Measurements from ENCODE around the gene ATG9B.

The ATG9B gene

GRCh38 chr7:151060416-151061212 lies 36.3 kb upstream of the ATG9B start:
- Histone ChIP-seq H3K36me3 (peaks cover 29% of the 10 kb centered on the region), H3K27ac (peak overlapping the region; percentile 75), H3K4me3 (ENCODE audit: low read depth, low read length) (peak overlapping the region; percentile 76), H3K27me3 (ENCODE audit: insufficient read depth, low read depth, severe bottlenecking) (no peaks in the 10 kb centered on the region), H3K9me3 (ENCODE audit: severe bottlenecking) (no peaks in the 10 kb centered on the region)
- DNase-seq: peak; percentile 79
- TF ChIP-seq CTCF (IDR thresholded peaks at IDR 0.05; ENCODE audit: low read depth, low read length): peak; percentile 15; the same call in 1 of the 2 replicates

- DNase-seq: no peak
- no peaks in the 10 kb centered on the region for H3K9me3 ChIP-seq (ENCODE audit: severe bottlenecking)
- no peak for TF ChIP-seq CTCF (IDR thresholded peaks at IDR 0.05; ENCODE audit: low read depth, low read length)
- no peaks in the 10 kb centered on the region for H3K27me3 ChIP-seq (ENCODE audit: insufficient read depth, low read depth, severe bottlenecking)
- H3K4me3 ChIP-seq (ENCODE audit: low read depth, low read length): peak overlapping the region; percentile 76
- peak overlapping the region; percentile 75 for H3K27ac ChIP-seq
- peaks cover 24% of the 10 kb centered on the region for H3K36me3 ChIP-seq
Measured at GRCh38 chr7:151060113-151060415, 35.8 kb upstream of the ATG9B start.

GRCh38 chr7:151059367-151060112 lies 35.2 kb upstream of the ATG9B start, which contains the start of gene SLC4A2:
TSS of gene SLC4A2 (plus strand) at chr7:151059589. CDS start at chr7:151061988, 2,399 bp downstream.
- DNase-seq: peak; percentile 79
- H3K27me3 ChIP-seq (ENCODE audit: insufficient read depth, low read depth, severe bottlenecking): no peaks in the 10 kb centered on the region
- peak within 1 kb of the TSS; percentile 75 for H3K27ac ChIP-seq
- TF ChIP-seq CTCF (IDR thresholded peaks at IDR 0.05; ENCODE audit: low read depth, low read length): peak; percentile 54
- peak within 1 kb of the TSS; percentile 76 for H3K4me3 ChIP-seq (ENCODE audit: low read depth, low read length)
- no peaks in the 10 kb centered on the region for H3K9me3 ChIP-seq (ENCODE audit: severe bottlenecking)
- peaks cover 18% of the 10 kb centered on the region for H3K36me3 ChIP-seq

GRCh38 chr7:151058781-151059366 lies 34.6 kb upstream of the ATG9B start:
- H3K36me3 ChIP-seq: peaks cover 15% of the 10 kb centered on the region
- H3K27me3 ChIP-seq (ENCODE audit: insufficient read depth, low read depth, severe bottlenecking): no peaks in the 10 kb centered on the region
- no peak for DNase-seq
- no peaks in the 10 kb centered on the region for H3K9me3 ChIP-seq (ENCODE audit: severe bottlenecking)
- H3K4me3 ChIP-seq (ENCODE audit: low read depth, low read length): peak overlapping the region; percentile 76
- H3K27ac ChIP-seq: peak overlapping the region; percentile 75
- no peak for TF ChIP-seq CTCF (IDR thresholded peaks at IDR 0.05; ENCODE audit: low read depth, low read length)

- TF ChIP-seq CTCF (IDR thresholded peaks at IDR 0.05; ENCODE audit: low read depth, low read length): no peak
- peak overlapping the region; percentile 75 for H3K27ac ChIP-seq
- H3K4me3 ChIP-seq (ENCODE audit: low read depth, low read length): peak overlapping the region; percentile 76
- no peaks in the 10 kb centered on the region for H3K27me3 ChIP-seq (ENCODE audit: insufficient read depth, low read depth, severe bottlenecking)
- peak; percentile 99 for DNase-seq
- peaks cover 8% of the 10 kb centered on the region for H3K36me3 ChIP-seq
- no peaks in the 10 kb centered on the region for H3K9me3 ChIP-seq (ENCODE audit: severe bottlenecking)
Measured at GRCh38 chr7:151057989-151058780, 33.9 kb upstream of the ATG9B start.

Data from WERI-Rb-1 (cell line).